Ishikawa (cell line): ENCODE results near the gene ZBTB38.
A peak's percentile ranks its signal among the peaks of the same experiment; 100 is the strongest.

ENCODE experiments used
- CEBPB ChIP-seq: IDR thresholded peaks from 2 replicates; pipeline ENCODE4 v1.6.1; 2012
- CREB1 ChIP-seq: IDR thresholded peaks from 2 replicates; pipeline ENCODE4 v1.6.1; 2012; ENCODE audit warnings: low read depth
- EGR1 ChIP-seq: IDR thresholded peaks from 2 replicates; pipeline ENCODE4 v1.6.1; 2012
- EP300 ChIP-seq: IDR thresholded peaks from 2 replicates; pipeline ENCODE4 v1.6.1; 2012; ENCODE audit warnings: borderline replicate concordance
- FOXM1 ChIP-seq: IDR thresholded peaks from 2 replicates; pipeline ENCODE4 v1.6.1; 2012; ENCODE audit warnings: low read depth, borderline replicate concordance
- NFIC ChIP-seq: IDR thresholded peaks from 2 replicates; pipeline ENCODE4 v1.6.1; 2012
- RAD21 ChIP-seq: IDR thresholded peaks from 2 replicates; pipeline ENCODE4 v1.6.1; 2012; ENCODE audit warnings: low read depth
- TAF1 ChIP-seq: IDR thresholded peaks from 2 replicates; pipeline ENCODE4 v1.6.1; 2012; ENCODE audit warnings: low read depth, mild to moderate bottlenecking
- TCF12 ChIP-seq: IDR thresholded peaks from 2 replicates; pipeline ENCODE4 v1.6.1; 2012; ENCODE audit warnings: low read depth
- TEAD4 ChIP-seq: IDR thresholded peaks from 2 replicates; pipeline ENCODE4 v1.6.1; 2012
- YY1 ChIP-seq: IDR thresholded peaks from 2 replicates; pipeline ENCODE4 v1.6.1; 2012; ENCODE audit warnings: low read depth
- ZBTB7A ChIP-seq: IDR thresholded peaks from 2 replicates; pipeline ENCODE4 v1.6.1; 2012; ENCODE audit warnings: low read depth
- TF ChIP-seq, protein P1 (sequence below): IDR thresholded peaks from 2 replicates; pipeline ENCODE4 v1.6.1; 2012
- TF ChIP-seq, protein P2 (sequence below): IDR thresholded peaks from 2 replicates; pipeline ENCODE4 v1.6.1; 2012
- TF ChIP-seq, protein P3 (sequence below): IDR thresholded peaks from 2 replicates; pipeline ENCODE4 v1.6.1; 2012; ENCODE audit warnings: low read depth, mild to moderate bottlenecking

The ZBTB38 gene, protein sequence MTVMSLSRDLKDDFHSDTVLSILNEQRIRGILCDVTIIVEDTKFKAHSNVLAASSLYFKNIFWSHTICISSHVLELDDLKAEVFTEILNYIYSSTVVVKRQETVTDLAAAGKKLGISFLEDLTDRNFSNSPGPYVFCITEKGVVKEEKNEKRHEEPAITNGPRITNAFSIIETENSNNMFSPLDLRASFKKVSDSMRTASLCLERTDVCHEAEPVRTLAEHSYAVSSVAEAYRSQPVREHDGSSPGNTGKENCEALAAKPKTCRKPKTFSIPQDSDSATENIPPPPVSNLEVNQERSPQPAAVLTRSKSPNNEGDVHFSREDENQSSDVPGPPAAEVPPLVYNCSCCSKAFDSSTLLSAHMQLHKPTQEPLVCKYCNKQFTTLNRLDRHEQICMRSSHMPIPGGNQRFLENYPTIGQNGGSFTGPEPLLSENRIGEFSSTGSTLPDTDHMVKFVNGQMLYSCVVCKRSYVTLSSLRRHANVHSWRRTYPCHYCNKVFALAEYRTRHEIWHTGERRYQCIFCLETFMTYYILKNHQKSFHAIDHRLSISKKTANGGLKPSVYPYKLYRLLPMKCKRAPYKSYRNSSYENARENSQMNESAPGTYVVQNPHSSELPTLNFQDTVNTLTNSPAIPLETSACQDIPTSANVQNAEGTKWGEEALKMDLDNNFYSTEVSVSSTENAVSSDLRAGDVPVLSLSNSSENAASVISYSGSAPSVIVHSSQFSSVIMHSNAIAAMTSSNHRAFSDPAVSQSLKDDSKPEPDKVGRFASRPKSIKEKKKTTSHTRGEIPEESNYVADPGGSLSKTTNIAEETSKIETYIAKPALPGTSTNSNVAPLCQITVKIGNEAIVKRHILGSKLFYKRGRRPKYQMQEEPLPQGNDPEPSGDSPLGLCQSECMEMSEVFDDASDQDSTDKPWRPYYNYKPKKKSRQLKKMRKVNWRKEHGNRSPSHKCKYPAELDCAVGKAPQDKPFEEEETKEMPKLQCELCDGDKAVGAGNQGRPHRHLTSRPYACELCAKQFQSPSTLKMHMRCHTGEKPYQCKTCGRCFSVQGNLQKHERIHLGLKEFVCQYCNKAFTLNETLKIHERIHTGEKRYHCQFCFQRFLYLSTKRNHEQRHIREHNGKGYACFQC (N-terminal part only)

DNA sequence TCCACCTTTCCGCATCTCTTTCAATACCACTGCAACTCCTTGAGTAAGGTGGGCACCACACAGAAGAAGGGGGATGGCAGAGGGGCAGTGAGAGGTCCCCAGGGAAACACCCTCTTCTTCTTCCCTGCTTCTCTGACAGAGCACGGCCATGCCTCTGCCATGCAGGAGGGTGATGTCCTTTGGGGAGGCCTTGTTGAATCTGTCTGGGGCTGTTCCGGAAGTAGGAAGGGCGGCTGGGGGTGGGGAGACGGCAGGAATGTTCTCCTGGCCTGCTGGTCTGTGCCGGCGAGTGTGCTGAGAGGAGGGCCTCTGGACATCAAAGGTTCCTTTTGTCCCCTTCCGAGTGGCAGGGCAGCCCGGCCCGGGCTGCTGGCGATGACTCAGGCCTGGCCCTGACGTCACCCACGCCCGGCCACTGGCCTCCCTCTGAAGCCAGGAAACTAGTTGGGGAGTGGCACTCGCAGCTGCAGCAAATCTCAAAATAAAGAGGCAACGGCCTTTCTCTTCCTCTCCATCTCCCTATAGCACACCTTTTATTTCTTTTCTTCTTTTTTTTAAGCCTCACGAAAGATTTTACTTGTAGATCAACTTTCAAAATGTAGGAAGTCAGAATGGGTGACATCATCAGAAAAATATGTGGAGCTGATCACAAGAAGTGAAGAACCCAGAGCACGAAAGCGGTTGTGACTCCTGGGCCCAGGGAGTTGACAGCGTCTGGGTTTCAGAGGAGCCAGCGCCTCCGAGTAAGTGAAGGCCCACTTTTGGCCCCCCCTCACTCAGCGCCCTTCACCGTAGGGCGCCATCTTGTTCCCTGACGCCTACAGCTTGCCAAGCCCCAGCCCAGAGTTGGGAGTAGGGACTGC, at the start of gene ZBTB38:
ZBTB38 (plus strand) TSS at position 443 of the 863 bp plus-strand sequence. CDS start 73,885 bp downstream, outside the sequence.
- TF ChIP-seq NFIC, result no peak
- TF ChIP-seq EGR1, result no peak
- TF ChIP-seq TAF1, result peak; percentile 49; the same call in 1 of the 2 replicates
- TF ChIP-seq TCF12, result peak; percentile 73
- TF ChIP-seq TEAD4, result peak; percentile 74
- no peak for TF ChIP-seq CEBPB
- TF ChIP-seq CREB1, result peak; percentile 43; the same call in 1 of the 2 replicates
- 0 out of 2 replicates have a peak, but pooled peaks have one; percentile 36 for TF ChIP-seq YY1
- TF ChIP-seq, protein P1, sequence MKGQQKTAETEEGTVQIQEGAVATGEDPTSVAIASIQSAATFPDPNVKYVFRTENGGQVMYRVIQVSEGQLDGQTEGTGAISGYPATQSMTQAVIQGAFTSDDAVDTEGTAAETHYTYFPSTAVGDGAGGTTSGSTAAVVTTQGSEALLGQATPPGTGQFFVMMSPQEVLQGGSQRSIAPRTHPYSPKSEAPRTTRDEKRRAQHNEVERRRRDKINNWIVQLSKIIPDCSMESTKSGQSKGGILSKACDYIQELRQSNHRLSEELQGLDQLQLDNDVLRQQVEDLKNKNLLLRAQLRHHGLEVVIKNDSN, result no peak
- peak; percentile 65; the same call in 1 of the 2 replicates for TF ChIP-seq EP300
- TF ChIP-seq FOXM1, result no peak; the same call in 1 of the 2 replicates
- TF ChIP-seq, protein P2, sequence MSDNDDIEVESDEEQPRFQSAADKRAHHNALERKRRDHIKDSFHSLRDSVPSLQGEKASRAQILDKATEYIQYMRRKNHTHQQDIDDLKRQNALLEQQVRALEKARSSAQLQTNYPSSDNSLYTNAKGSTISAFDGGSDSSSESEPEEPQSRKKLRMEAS, result peak; percentile 50
- TF ChIP-seq ZBTB7A, result no peak
- no peak for TF ChIP-seq RAD21
- TF ChIP-seq, protein P3, sequence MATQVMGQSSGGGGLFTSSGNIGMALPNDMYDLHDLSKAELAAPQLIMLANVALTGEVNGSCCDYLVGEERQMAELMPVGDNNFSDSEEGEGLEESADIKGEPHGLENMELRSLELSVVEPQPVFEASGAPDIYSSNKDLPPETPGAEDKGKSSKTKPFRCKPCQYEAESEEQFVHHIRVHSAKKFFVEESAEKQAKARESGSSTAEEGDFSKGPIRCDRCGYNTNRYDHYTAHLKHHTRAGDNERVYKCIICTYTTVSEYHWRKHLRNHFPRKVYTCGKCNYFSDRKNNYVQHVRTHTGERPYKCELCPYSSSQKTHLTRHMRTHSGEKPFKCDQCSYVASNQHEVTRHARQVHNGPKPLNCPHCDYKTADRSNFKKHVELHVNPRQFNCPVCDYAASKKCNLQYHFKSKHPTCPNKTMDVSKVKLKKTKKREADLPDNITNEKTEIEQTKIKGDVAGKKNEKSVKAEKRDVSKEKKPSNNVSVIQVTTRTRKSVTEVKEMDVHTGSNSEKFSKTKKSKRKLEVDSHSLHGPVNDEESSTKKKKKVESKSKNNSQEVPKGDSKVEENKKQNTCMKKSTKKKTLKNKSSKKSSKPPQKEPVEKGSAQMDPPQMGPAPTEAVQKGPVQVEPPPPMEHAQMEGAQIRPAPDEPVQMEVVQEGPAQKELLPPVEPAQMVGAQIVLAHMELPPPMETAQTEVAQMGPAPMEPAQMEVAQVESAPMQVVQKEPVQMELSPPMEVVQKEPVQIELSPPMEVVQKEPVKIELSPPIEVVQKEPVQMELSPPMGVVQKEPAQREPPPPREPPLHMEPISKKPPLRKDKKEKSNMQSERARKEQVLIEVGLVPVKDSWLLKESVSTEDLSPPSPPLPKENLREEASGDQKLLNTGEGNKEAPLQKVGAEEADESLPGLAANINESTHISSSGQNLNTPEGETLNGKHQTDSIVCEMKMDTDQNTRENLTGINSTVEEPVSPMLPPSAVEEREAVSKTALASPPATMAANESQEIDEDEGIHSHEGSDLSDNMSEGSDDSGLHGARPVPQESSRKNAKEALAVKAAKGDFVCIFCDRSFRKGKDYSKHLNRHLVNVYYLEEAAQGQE, result no peak

DNA sequence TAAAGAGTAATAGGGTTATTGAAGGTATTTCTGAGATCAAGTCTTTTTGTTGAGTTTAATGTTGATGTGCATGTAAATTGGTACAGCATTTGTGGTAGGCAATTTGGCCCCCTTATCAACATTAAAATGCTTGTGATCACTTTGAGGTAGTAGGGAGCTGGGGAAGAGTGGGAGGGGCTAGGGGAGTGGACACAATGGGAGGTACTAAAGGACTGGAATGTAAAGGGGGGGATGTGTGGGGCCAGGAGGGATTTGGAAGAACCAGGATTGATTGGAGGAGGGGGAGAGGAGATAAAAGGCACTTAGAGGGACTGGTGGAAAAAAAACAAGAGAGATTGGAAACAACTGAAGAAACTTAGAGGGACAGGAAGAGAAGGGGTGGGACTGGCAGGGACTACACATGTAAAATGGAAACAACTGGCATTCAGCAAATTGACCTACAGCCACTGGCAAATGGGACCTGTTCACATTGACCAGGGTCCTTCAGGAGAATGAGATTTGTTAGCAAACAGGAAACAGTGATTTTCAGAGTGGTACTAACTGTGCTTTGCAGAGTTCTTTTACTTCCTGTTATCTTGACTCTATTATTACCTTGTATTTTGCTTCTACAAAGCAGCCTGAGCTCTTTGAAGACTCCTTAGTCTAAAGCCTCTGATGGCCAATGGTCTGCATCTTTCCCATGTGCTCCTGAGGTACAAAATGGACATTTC, 47.8 kb upstream of the ZBTB38 start:
- no peak for TF ChIP-seq ZBTB7A
- no peak for TF ChIP-seq TCF12
- TF ChIP-seq RAD21, result no peak
- no peak for TF ChIP-seq NFIC
- TF ChIP-seq CREB1, result no peak
- TF ChIP-seq, protein P3, result no peak
- TF ChIP-seq EGR1, result no peak
- no peak for TF ChIP-seq TAF1
- no peak for TF ChIP-seq FOXM1
- TF ChIP-seq EP300, result no peak
- TF ChIP-seq, protein P2, result no peak
- no peak for TF ChIP-seq CEBPB
- TF ChIP-seq YY1, result no peak
- no peak for TF ChIP-seq TEAD4
- TF ChIP-seq, protein P1, result no peak

DNA sequence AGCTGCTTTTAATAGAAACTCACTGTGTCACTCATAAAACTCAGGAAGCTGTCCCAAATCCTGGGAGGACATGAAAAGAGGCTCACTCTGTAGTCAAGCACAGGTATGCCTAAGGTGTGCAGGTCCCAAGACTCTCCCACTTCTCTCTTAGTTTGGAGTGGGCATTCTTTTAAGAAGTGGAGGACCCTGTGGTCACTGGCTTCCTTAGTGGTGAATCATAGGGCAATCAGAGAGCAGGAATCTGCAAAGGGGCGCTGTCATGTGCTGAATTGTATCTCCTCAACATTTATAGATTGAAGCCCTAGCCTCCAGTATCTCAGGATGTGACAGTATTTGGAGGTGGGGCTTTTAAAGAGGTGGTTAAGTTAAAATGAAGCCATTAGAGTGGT, 47.2 kb upstream of the ZBTB38 start:
- TF ChIP-seq TAF1 (no peak), CEBPB (no peak), RAD21 (no peak), FOXM1 (no peak), EGR1 (no peak), EP300 (no peak), TEAD4 (no peak), NFIC (no peak), CREB1 (no peak), ZBTB7A (no peak), YY1 (no peak), TCF12 (no peak)
- TF ChIP-seq, protein P3, result no peak
- TF ChIP-seq, protein P1, result no peak
